ENCODE measurements around the gene RPL19. TPM values are rescaled to one million over a fixed set of nuclear protein-coding genes. Genes with fewer than 3 reads are reported as not detected.
A peak's percentile ranks its signal among the peaks of the same experiment; 100 is the strongest.

The RPL19 gene
- total RNA-seq, 4 donors from 2014 or later = 1,760 to 2,905 (median 2,361) TPM

DNA sequence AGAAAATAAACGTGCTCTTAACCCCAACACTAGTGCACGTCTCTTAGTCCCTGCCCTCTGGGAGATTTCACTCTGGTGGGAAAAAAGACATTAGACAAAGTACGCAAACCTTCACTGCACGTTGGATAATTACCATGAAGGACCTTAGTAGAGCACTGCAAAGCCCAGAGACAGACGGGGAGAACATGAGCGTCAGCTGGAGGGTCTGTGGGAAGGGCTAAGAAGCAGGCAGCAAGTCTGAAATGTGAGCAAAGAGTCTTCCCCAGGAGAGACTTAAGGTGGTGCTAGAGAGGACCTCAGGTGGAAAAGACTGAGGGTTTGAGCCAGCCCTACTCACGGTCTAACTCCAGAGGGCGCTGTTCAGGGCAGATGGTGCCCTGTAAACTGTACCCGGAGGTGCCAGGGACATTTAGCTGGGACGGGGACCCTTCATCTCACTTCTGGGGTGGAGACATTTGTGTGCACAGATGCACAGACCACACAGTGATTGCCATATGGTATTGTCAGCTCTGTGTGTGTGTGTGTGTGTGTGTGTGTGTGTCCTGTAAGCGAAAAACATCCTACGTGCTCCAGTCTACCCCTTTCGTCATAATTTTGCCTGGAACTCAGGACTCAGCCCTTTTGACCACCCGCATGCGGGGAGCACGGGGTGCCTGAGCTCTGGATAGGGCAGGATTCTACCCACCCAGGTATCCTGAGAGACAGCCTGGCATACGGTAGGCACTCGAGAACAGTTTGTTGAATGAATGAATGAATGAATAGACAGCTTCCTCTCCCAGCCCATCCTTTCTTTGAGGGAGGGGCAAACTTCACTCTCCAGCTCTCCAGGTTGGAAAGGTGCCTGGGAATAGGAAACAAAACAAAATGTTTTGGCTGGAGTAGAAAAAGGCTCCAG, 35.7 kb downstream of the RPL19 start:
- Histone ChIP-seq H3K4me3 (no peak overlapping the region), H3K4me1 (peaks cover 9 to 15% (median 12%) of the 10 kb centered on the region in 4 donors), H3K9me3 (no peaks in the 10 kb centered on the region), H3K27me3 (peaks cover 0 to 86% (median 7%) of the 10 kb centered on the region in 4 donors), H3K36me3 (no peaks in the 10 kb centered on the region), H3K27ac (replicated peaks in 1 of 4) (no peak overlapping the region)
- TF ChIP-seq CTCF (IDR thresholded peaks at IDR 0.05) = peak; percentile 26 to 32 (median 29)
- no peak for TF ChIP-seq POLR2A (IDR thresholded peaks at IDR 0.05; ENCODE audit: low read depth)
- no peak for DNase-seq (ENCODE audit: extremely low spot score)
- 34% methylated on average over 17 of the region's 18 CpGs for WGBS
- intact Hi-C loops (cut with DNase I) = no loop called here

DNA sequence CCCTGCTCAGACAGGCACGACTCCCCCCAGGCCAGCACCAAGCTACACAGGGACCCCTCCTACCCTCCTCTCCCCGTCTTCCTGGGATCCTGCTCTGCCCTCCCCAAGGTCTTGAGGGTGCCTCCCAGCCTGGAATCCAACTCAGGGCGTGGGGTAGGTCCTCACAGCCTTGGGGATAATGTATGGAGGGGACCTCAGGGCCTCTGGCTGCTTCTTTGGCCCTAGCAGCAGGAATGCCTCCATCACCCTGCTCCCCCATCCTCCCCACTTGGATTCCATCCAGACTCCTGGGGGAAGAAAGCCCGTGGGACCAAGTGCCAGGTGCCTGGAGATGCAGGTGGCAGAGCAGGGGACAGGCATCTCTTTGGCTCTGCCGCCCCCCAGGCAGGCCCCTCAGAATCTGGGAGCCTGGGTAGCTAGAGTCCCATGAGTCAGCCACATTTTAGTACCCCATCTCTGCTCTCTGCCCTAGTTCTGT, 36.4 kb downstream of the RPL19 start:
- no CpG with 5 or more reads among the region's 5 CpGs for WGBS
- no peak for TF ChIP-seq POLR2A (IDR thresholded peaks at IDR 0.05; ENCODE audit: low read depth)
- TF ChIP-seq POLR2AphosphoS5 (IDR thresholded peaks at IDR 0.05) = no peak
- no peak for TF ChIP-seq EP300 (IDR thresholded peaks at IDR 0.05)
- no peak for TF ChIP-seq CTCF (IDR thresholded peaks at IDR 0.05)
- intact Hi-C loops (cut with DNase I) = no loop called here
- DNase-seq (ENCODE audit: extremely low spot score) = no peak
- H3K27me3 ChIP-seq = peaks cover 0 to 86% (median 4%) of the 10 kb centered on the region in 4 donors
- no peak overlapping the region for H3K4me3 ChIP-seq
- peaks cover 9 to 10% (median 9%) of the 10 kb centered on the region in 4 donors for H3K4me1 ChIP-seq
- no peaks in the 10 kb centered on the region for H3K9me3 ChIP-seq
- no peak overlapping the region for H3K27ac ChIP-seq (replicated peaks in 1 of 4)
- H3K36me3 ChIP-seq = no peaks in the 10 kb centered on the region

- Histone ChIP-seq H3K9me3 (no peaks in the 10 kb centered on the region), H3K36me3 (no peaks in the 10 kb centered on the region), H3K4me3 (no peak overlapping the region), H3K4me1 (peaks cover 3 to 5% (median 4%) of the 10 kb centered on the region in 4 donors), H3K27me3 (peaks cover 0 to 84% (median 0%) of the 10 kb centered on the region in 4 donors), H3K27ac (replicated peaks in 1 of 4) (no peak overlapping the region)
- 82% methylated on average over 2 of the region's 6 CpGs for WGBS
- TF ChIP-seq EP300 (IDR thresholded peaks at IDR 0.05) (no peak), POLR2A (IDR thresholded peaks at IDR 0.05; ENCODE audit: low read depth) (no peak), CTCF (IDR thresholded peaks at IDR 0.05) (no peak), POLR2AphosphoS5 (IDR thresholded peaks at IDR 0.05) (no peak)
- DNase-seq (ENCODE audit: extremely low spot score) = no peak
- intact Hi-C loops (cut with DNase I) = no loop called here
Measured at GRCh38 chr17:39236981-39237441, 36.9 kb downstream of the RPL19 start.

- WGBS = 100% methylated on average over 1 of the region's 7 CpGs
- no peak for DNase-seq (ENCODE audit: extremely low spot score)
- intact Hi-C loops (cut with DNase I) = no loop called here
Measured at GRCh38 chr17:39237586-39237985, 37.5 kb downstream of the RPL19 start.

More at GRCh38 chr17:39237586-39237985, 37.5 kb downstream of the RPL19 start:
- Histone ChIP-seq H3K27me3 (peaks cover 0 to 82% (median 0%) of the 10 kb centered on the region in 4 donors), H3K4me1 (peaks cover 0 to 4% (median 0%) of the 10 kb centered on the region in 4 donors), H3K36me3 (no peaks in the 10 kb centered on the region), H3K4me3 (no peak overlapping the region), H3K27ac (replicated peaks in 1 of 4) (no peak overlapping the region), H3K9me3 (no peaks in the 10 kb centered on the region)
- TF ChIP-seq POLR2A (IDR thresholded peaks at IDR 0.05; ENCODE audit: low read depth) = no peak
- TF ChIP-seq CTCF (IDR thresholded peaks at IDR 0.05) = no peak
- no peak for TF ChIP-seq EP300 (IDR thresholded peaks at IDR 0.05)
- no peak for TF ChIP-seq POLR2AphosphoS5 (IDR thresholded peaks at IDR 0.05)
